Progenitor cell of endocrine pancreas (in vitro differentiated cells): ENCODE measurements around the gene FNDC3B. TPM values are rescaled to one million over a fixed set of nuclear protein-coding genes. Genes with fewer than 3 reads are reported as not detected.

Experiments used
- DNase-seq: peaks from one replicate; pipeline ENCODE4 v3.0.0; 2021; ENCODE audit warnings: low spot score; ENCODE audit not compliant: unreplicated experiment
- H3K27ac Mint-ChIP-seq: 2 replicates; pipeline ENCODE4 v1.8.0; 2021; ENCODE audit warnings: mild to moderate bottlenecking, moderate library complexity, mixed read lengths
- H3K27me3 Mint-ChIP-seq: 2 replicates; pipeline ENCODE4 v1.8.0; 2021; ENCODE audit warnings: mixed read lengths
- H3K36me3 Mint-ChIP-seq: 2 replicates; pipeline ENCODE4 v1.8.0; 2022; ENCODE audit warnings: mixed read lengths; ENCODE audit not compliant: insufficient read depth
- H3K4me1 Mint-ChIP-seq: 2 replicates; pipeline ENCODE4 v1.8.0; 2021; ENCODE audit warnings: low read depth, mixed read lengths
- H3K4me3 Mint-ChIP-seq: 2 replicates; pipeline ENCODE4 v1.8.0; 2021; ENCODE audit warnings: low read depth, mild to moderate bottlenecking, moderate library complexity, mixed read lengths
- H3K9me3 Mint-ChIP-seq: 2 replicates; pipeline ENCODE4 v1.8.0; 2021; ENCODE audit warnings: low read depth, mixed read lengths
- CTCF ChIP-seq: fragments of 200-600 bp; sonication (generic); IDR thresholded peaks from one replicate; pipeline ENCODE4 v1.5.0; 2021; ENCODE audit warnings: antibody characterized with exemption, mild to moderate bottlenecking; ENCODE audit not compliant: unreplicated experiment
- total RNA-seq: library from RNA; stranded (reverse); gene quantifications from 2 replicates; pipeline ENCODE4 v1.2.1, GENCODE V29; 2021

FNDC3B gene
- total RNA-seq, 1 donor from 2014 or later, result 158 TPM

DNA sequence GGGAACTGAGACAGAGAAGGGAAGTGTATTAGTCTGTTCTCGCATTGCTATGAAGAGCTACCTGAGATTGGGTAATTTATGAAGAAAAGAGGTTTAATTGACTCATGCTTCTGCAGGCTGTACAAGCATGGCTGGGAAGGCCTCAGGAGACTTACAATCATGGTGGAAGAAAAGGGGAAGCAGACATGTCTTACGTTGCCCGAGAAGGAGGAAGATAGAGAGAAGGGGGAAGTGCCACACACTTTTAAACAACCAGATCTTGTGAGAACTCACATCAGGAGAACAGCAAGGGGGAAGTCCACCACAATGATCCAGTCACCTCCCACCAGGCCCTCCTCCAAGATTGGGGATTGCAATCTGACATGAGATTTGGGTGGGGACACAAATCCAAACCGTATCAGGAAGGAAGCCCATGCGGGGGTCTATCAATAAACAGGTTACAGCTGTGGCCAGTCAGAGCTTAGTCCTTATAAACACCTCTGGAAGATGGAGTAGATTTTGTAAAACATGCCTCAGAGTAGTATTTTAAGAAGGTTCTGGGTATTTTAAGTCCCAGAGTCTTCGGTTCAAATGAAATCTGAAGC, 254.9 kb downstream of the FNDC3B start:
- Mint-ChIP-seq H3K27ac (peak overlapping the region; percentile 1), H3K27me3 (no peaks in the 10 kb centered on the region), H3K9me3 (peaks cover 3% of the 10 kb centered on the region), H3K4me1 (peaks cover 12% of the 10 kb centered on the region), H3K4me3 (no peak overlapping the region), H3K36me3 (peaks cover 36% of the 10 kb centered on the region)
- no peak for TF ChIP-seq CTCF
- no peak for DNase-seq

GRCh38 chr3:172296248-172296974, 257.0 kb downstream of the FNDC3B start:
- TF ChIP-seq CTCF, result no peak
- H3K4me1 Mint-ChIP-seq, result peaks cover 2% of the 10 kb centered on the region
- H3K9me3 Mint-ChIP-seq, result peaks cover 3% of the 10 kb centered on the region
- no peak overlapping the region for H3K4me3 Mint-ChIP-seq
- no peak for DNase-seq
- H3K36me3 Mint-ChIP-seq, result peaks cover 40% of the 10 kb centered on the region
- peak overlapping the region; percentile 17 for H3K27ac Mint-ChIP-seq
- no peaks in the 10 kb centered on the region for H3K27me3 Mint-ChIP-seq

DNA sequence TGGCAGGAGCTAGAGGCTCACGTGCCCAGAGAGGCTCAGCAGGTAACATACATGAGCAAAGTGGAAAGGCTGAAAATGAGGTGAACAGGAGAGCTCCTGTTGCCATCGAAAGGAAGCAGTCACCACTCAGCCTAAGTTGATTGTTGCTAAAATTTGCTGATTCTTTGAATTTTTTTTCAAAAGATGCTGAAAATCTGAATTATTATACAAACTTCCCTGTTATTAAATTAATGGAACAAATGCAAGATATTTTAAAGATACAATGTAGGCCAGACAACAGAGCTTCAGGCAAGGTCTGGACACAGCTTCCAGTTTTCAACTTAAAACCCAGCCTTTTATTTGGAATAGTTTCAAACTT, 257.6 kb downstream of the FNDC3B start:
- H3K27ac Mint-ChIP-seq, result no peak overlapping the region
- H3K27me3 Mint-ChIP-seq, result no peaks in the 10 kb centered on the region
- no peak for DNase-seq
- peaks cover 3% of the 10 kb centered on the region for H3K9me3 Mint-ChIP-seq
- TF ChIP-seq CTCF, result no peak
- H3K4me1 Mint-ChIP-seq, result peaks cover 2% of the 10 kb centered on the region
- no peak overlapping the region for H3K4me3 Mint-ChIP-seq
- H3K36me3 Mint-ChIP-seq, result peaks cover 41% of the 10 kb centered on the region

- H3K27ac Mint-ChIP-seq, result peak overlapping the region; percentile 23
- peaks cover 3% of the 10 kb centered on the region for H3K9me3 Mint-ChIP-seq
- no peak overlapping the region for H3K4me3 Mint-ChIP-seq
- H3K4me1 Mint-ChIP-seq, result no peaks in the 10 kb centered on the region
- DNase-seq, result no peak
- H3K36me3 Mint-ChIP-seq, result peaks cover 39% of the 10 kb centered on the region
- no peaks in the 10 kb centered on the region for H3K27me3 Mint-ChIP-seq
- no peak for TF ChIP-seq CTCF
Measured at GRCh38 chr3:172298247-172298646, 258.9 kb downstream of the FNDC3B start.

DNA sequence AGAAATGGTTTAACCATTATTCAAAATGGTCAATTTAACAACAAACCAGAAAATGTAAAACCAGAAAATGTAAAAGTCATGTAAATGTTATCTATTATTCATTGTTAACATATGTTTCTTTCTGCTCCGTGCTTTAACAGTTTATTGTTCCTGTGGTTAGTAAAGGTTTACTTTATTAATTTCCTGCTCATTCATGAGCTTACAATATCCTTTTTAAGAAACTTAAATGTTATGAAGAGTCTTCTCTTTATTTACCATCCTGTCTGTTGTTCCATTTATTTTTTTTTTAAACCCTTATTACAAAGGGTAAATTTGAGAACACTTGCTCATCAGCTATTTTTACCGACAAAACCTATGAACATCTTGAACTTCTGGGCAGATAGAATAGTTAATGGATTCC, 260.8 kb downstream of the FNDC3B start:
- Mint-ChIP-seq H3K27ac (no peak overlapping the region), H3K9me3 (no peaks in the 10 kb centered on the region), H3K36me3 (peaks cover 33% of the 10 kb centered on the region), H3K4me1 (no peaks in the 10 kb centered on the region), H3K27me3 (no peaks in the 10 kb centered on the region), H3K4me3 (no peak overlapping the region)
- no peak for DNase-seq
- no peak for TF ChIP-seq CTCF
